Transverse colon (tissue), 4 donors: Measurements from ENCODE around the gene TCEAL1. TPM values are rescaled to one million over a fixed set of nuclear protein-coding genes. Genes with fewer than 3 reads are reported as not detected.
A peak's percentile ranks its signal among the peaks of the same experiment; 100 is the strongest.
"Not testable (repeated sequence)": the region's sequence is repeated elsewhere in the genome, so short reads cannot be mapped to it uniquely, and the experiment has no call there.

Experiments
- DNase-seq: peaks from one replicate; pipeline ENCODE4 v3.0.0-alpha.2; 2019
- H3K27ac ChIP-seq, 4 donors: fragments of 200-600 bp; sonication (generic); 2 replicates each; pipeline ENCODE4 v1.5.1; 2016 to 2018; ENCODE audit warnings: inconsistent platforms in 4 of 4
- H3K27me3 ChIP-seq: fragments of 200-600 bp; sonication (generic); 2 replicates; pipeline ENCODE4 v1.5.1; 2017; ENCODE audit warnings: inconsistent platforms
- H3K36me3 ChIP-seq, 4 donors: fragments of 200-600 bp; sonication (generic); 2 replicates each; pipeline ENCODE4 v1.5.1; 2017 to 2019; ENCODE audit warnings: inconsistent platforms in 4 of 4
- H3K4me1 ChIP-seq, 4 donors: fragments of 200-600 bp; sonication (generic); 2 replicates each; pipeline ENCODE4 v1.5.1; 2017 to 2020; ENCODE audit warnings: inconsistent platforms in 4 of 4
- H3K4me3 ChIP-seq, 4 donors: fragments of 200-600 bp; sonication (generic); 1 replicate in 1 of 4; 2 replicates in 3 of 4; pipeline versions ENCODE4 v1.5.1 to v1.6.1; 2017 to 2019; ENCODE audit warnings: inconsistent platforms in 4 of 4
- H3K9me3 ChIP-seq, 2 donors: fragments of 200-600 bp; sonication (generic); 2 replicates each; pipeline ENCODE4 v1.5.1; 2017 to 2019; ENCODE audit warnings: inconsistent platforms in 2 of 2
- EP300 ChIP-seq: sonication (generic); formaldehyde crosslinking; IDR thresholded peaks from one replicate; pipeline ENCODE4 v1.6.1; 2017; ENCODE audit warnings: antibody characterized with exemption, low read depth
- POLR2A ChIP-seq: fragments of 450-650 bp; IDR thresholded peaks from one replicate; pipeline ENCODE4 v1.6.1; 2016; ENCODE audit warnings: antibody characterized with exemption, mild to moderate bottlenecking, moderate library complexity
- POLR2AphosphoS5 ChIP-seq, 3 donors: sonication (generic); formaldehyde crosslinking; IDR thresholded peaks; one replicate each; pipeline ENCODE4 v1.6.1; 2016; ENCODE audit warnings: antibody characterized with exemption in 3 of 3
- WGBS, 2 donors: methylation state at CpG; one replicate each; pipeline ENCODE4 v1.1.5; 2018; ENCODE audit warnings: low coverage in 1 of 2; 5-methylcytosine and 5-hydroxymethylcytosine counted together
- in situ Hi-C, 4 donors: fragments of 200-750 bp; cut with MboI; loops; one replicate each; pipeline versions ENCODE4 v1.15.0 to v1.15.1; 2017; ENCODE audit warnings: low sequenced_read_pairs in 3 of 4, low pct_ligation_motif_present in 1 of 4, low pct_unique_long_range_greater_than_20kb in 1 of 4
- intact Hi-C: fragments of 100-400 bp; cut with DNase I; formaldehyde crosslinking; loops from one replicate; pipeline ENCODE4 v1.15.1; 2023; ENCODE audit warnings: low total_unique reads
- total RNA-seq, 4 donors: library from RNA; depleted of rRNA; stranded (reverse); fragments of >200 nt; gene quantifications; one replicate each; pipeline ENCODE4 v1.1.0, GENCODE V29; 2016
- TF ChIP-seq, protein P1 (sequence below), 5 experiments: fragments of 200-600 bp in 3 of 5; fragments of 450-650 bp in 2 of 5; sonication (generic) in 3 of 5; IDR thresholded peaks; 1 replicate in 2 of 5; 2 replicates in 3 of 5; pipeline ENCODE4 v1.5.1; 2016 to 2017; ENCODE audit warnings: antibody characterized with exemption in 5 of 5, inconsistent platforms in 3 of 5, mild to moderate bottlenecking in 2 of 5, moderate library complexity in 1 of 5

The TCEAL1 gene
- total RNA-seq, 4 donors from 2014 or later: 44.9 to 79.2 (median 56.6) TPM

DNA sequence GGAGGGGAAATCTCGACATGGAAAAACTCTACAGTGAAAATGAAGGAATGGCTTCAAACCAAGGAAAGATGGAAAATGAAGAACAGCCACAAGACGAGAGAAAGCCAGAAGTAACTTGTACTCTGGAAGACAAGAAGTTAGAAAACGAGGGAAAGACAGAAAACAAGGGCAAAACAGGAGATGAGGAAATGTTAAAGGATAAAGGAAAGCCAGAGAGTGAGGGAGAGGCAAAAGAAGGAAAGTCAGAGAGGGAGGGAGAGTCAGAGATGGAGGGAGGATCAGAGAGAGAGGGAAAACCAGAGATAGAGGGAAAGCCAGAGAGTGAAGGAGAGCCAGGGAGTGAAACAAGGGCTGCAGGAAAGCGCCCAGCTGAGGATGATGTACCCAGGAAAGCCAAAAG is 42.1 kb upstream of the TCEAL1 start:
- H3K4me1 ChIP-seq: peaks cover 0 to 6% (median 0%) of the 10 kb centered on the region in 4 donors
- no peaks in the 10 kb centered on the region for H3K9me3 ChIP-seq
- in situ Hi-C loops (no loop called here), intact Hi-C loops (no loop called here)
- TF ChIP-seq EP300 (no peak), POLR2AphosphoS5 (IDR thresholded peaks at IDR 0.05) (no peak), POLR2A (no peak)
- TF ChIP-seq, protein P1, sequence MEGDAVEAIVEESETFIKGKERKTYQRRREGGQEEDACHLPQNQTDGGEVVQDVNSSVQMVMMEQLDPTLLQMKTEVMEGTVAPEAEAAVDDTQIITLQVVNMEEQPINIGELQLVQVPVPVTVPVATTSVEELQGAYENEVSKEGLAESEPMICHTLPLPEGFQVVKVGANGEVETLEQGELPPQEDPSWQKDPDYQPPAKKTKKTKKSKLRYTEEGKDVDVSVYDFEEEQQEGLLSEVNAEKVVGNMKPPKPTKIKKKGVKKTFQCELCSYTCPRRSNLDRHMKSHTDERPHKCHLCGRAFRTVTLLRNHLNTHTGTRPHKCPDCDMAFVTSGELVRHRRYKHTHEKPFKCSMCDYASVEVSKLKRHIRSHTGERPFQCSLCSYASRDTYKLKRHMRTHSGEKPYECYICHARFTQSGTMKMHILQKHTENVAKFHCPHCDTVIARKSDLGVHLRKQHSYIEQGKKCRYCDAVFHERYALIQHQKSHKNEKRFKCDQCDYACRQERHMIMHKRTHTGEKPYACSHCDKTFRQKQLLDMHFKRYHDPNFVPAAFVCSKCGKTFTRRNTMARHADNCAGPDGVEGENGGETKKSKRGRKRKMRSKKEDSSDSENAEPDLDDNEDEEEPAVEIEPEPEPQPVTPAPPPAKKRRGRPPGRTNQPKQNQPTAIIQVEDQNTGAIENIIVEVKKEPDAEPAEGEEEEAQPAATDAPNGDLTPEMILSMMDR (IDR thresholded peaks at IDR 0.05): no peak
- peak overlapping the region in 2 of 4 donors; percentile 57 to 64 for H3K4me3 ChIP-seq
- H3K27ac ChIP-seq: peak overlapping the region; percentile 78 to 87 (median 84)
- 51% methylated on average over 4 of the region's 4 CpGs; no CpG with 5 or more reads in 1 of the 2 donors for WGBS, 2 donors
- H3K27me3 ChIP-seq: no peaks in the 10 kb centered on the region
- no peak for DNase-seq
- H3K36me3 ChIP-seq: no peaks in the 10 kb centered on the region

DNA sequence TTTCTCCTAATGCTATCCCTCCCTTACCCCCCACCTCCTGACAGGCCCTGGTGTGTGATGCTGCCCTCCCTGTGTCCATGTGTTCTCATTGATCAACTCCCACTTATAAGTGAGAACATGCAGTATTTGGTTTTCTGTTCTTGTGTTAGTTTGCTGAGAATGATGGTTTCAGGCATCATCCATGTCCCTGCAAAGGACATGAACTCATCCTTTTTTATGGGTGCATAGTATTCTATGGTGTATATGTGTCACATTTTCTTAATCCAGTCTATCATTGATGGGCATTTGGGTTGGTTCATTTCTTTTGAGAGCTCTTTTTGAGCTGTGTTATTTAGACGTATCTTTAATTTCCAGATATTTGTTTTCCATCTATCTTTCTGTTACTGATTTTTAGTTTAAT is 36.5 kb upstream of the TCEAL1 start:
- H3K27ac ChIP-seq, H3K4me3 ChIP-seq, H3K36me3 ChIP-seq, H3K9me3 ChIP-seq, H3K27me3 ChIP-seq, in situ Hi-C loops, DNase-seq, intact Hi-C loops, H3K4me1 ChIP-seq: not testable (repeated sequence)
- 97 to 100% methylated on average over 1 of the region's 1 CpG for WGBS, 2 donors

DNA sequence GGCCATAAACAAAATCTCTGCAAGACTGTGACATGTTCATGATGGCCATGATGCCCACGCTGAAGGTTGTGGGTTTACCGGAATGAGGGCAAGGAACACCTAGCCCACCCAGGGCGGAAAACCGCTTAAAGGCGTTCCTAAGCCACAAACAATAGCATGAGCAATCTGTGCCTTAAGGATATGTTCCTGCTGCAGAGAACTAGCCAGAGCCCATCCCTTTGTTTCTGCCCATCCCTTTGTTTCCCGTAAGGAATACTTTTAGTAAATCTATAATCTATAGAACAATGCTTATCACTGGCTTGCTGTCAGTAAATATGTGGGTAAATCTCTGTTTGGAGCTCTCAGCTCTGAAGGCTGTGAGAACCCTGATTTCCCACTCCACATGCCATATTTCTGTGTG is 33.6 kb upstream of the TCEAL1 start:
- DNase-seq, H3K9me3 ChIP-seq, H3K27me3 ChIP-seq, H3K27ac ChIP-seq, in situ Hi-C loops, H3K36me3 ChIP-seq, intact Hi-C loops, H3K4me1 ChIP-seq, H3K4me3 ChIP-seq: not testable (repeated sequence)
- WGBS, 2 donors: 94% methylated on average over 6 of the region's 6 CpGs; no CpG with 5 or more reads in 1 of the 2 donors

DNA sequence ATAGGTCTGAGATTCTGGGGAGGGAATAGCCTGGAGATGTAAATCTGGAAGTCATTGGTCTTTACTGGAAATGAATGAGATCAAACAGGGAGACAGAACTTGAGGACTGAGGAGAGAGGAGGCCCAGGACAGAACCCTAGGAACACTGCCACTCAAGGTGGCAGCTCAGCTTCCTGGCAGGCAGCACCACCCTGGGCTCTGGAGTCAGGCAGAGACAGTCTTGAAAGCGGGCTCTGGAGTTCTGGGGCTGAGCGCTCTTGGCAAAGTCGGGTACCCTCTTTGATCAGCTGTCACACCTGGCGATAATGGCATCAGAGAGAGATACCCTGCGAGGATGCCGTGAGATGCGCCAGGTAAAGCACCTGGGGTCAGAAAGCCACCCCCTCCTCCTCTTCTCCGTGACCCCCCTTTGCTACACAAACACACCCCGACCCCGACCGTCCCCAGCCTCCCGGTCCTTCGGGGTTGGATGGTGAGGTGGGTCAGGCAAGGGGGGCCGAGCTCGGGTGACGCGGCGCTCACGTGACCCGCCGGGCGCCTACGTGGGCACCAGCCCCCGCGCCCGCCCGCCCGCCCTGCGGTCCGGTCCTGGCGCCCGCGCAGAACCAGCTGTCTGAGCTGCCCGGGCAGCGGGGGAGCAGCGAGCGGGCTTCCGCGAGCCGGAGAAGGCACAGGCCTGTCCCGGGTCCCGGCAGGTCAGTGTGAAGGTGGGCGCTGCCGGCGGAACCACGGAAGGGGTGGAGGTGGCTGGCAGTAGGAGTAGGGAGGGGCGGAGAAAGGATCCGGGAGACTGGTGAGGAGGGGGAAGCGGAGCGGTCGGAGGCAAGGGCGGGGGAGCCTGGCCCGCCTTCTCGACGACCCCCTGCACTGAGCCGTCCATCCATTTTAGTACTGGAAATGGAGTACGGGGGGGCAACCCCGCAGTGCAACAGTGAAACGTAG is 21.1 kb upstream of the TCEAL1 start, which contains the start of gene TCEAL3:
TCEAL3 (plus strand) TSS at position 600 of the 942 bp plus-strand sequence. CDS start 1,102 bp downstream, outside the sequence.
- peak; percentile 51 for DNase-seq
- H3K9me3 ChIP-seq: no peaks in the 10 kb centered on the region
- H3K4me3 ChIP-seq: peak within 1 kb of the TSS; percentile 50 to 77 (median 54)
- intact Hi-C loops: no loop called here
- H3K27ac ChIP-seq: peak within 1 kb of the TSS; percentile 81 to 88 (median 86)
- WGBS, 2 donors: 31% methylated on average over 42 of the region's 59 CpGs; no CpG with 5 or more reads in 1 of the 2 donors
- no peaks in the 10 kb centered on the region for H3K27me3 ChIP-seq
- in situ Hi-C loops: no loop called here
- no peaks in the 10 kb centered on the region for H3K4me1 ChIP-seq
- TF ChIP-seq, protein P1 (IDR thresholded peaks at IDR 0.05): no peak
- TF ChIP-seq POLR2A: peak; percentile 37
- TF ChIP-seq POLR2AphosphoS5 (IDR thresholded peaks at IDR 0.05): peak in 2 of 3 donors; percentile 23 to 66
- H3K36me3 ChIP-seq: no peaks in the 10 kb centered on the region

DNA sequence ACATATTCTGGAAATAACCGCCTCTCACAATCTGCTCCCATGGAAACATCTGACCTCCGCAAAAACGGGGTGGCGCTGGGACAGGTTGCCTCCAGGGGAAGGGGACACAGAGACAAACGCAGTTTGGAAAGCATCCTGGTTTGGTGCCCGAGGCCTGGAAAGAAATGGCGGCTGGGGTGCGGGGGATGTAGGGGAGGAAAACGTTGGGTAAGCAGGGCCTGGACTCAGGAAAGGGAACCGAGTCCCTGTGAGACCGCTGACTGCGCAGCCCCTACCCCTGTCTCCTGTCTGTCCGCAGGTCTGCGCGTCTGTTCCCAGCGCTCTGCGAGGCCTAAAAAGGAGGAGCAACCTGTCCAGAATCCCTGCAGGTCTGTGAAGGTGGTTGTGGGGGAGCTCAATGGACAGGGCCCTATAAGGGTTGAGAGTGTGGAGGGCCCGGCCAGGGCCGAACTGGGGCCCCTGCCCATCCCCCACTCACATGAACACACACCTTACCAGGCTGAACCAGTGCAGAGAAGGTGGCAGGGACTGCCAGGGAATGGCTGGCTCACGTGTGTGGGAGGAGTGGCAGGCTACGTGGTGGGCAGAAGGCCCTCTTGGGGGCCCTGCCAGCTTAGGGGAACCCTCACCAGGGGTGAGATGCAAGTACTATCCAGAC is 20.3 kb upstream of the TCEAL1 start:
- in situ Hi-C loops (no loop called here), intact Hi-C loops (no loop called here)
- no peak for DNase-seq
- WGBS, 2 donors: 40% methylated on average over 21 of the region's 21 CpGs; no CpG with 5 or more reads in 1 of the 2 donors
- no peaks in the 10 kb centered on the region for H3K27me3 ChIP-seq
- H3K9me3 ChIP-seq: no peaks in the 10 kb centered on the region
- H3K36me3 ChIP-seq: no peaks in the 10 kb centered on the region
- H3K27ac ChIP-seq: peak overlapping the region; percentile 81 to 88 (median 86)
- H3K4me3 ChIP-seq: peak overlapping the region; percentile 50 to 77 (median 54)
- TF ChIP-seq POLR2A: no peak
- no peak for TF ChIP-seq POLR2AphosphoS5 (IDR thresholded peaks at IDR 0.05)
- TF ChIP-seq, protein P1 (IDR thresholded peaks at IDR 0.05): no peak
- no peak for TF ChIP-seq EP300
- no peaks in the 10 kb centered on the region for H3K4me1 ChIP-seq
